CD4-positive, alpha-beta T cell treated with Interferon alpha-2 for 1 hour (primary cell): ENCODE data around the gene RASA2.

Experiments used
- DNase-seq, 2 donors: peaks; one replicate each; pipeline ENCODE4 v3.0.0-alpha.2; 2020 to 2022

RASA2 gene

DNA sequence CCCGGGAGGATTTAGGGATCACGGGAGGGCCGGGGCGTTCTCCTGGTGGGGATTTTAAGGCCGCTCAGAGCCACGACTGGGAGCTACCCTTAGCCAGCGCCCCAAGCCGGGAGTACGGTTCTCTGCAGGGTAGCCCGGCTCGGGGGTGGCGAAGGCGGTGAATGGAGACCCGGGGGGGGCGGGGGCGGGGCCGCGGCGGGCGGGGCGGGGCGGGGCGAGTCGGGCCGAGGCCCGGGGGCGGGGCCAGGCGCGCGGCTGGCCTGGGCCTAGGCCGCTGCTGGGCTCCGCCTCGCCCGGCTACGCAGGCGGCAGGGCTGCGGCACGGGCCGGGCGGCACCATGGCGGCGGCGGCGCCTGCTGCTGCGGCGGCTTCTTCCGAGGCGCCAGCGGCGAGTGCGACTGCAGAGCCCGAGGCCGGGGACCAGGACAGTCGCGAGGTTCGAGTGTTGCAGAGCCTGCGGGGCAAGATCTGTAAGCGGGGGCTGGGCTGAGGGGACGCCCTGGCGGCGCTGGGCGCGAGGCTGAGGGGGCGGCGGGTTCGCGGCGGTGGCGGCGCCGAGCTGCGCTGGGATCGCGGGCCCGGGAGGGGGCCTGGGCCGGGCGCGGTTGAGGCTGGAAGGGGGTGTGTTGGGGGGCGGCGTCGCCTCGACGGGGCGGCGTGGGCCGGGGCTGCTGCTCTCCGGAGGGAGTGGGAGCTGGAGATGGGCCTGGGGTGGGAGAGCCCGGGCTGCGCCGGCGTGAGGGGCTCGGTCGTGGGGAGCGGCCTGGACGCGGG is at the start of gene RASA2:
RASA2 (plus strand) TSS at position 282 of the 775 bp plus-strand sequence; CDS start at position 339, 57 bp downstream.
- peak; percentile 78 to 86 for DNase-seq

- no peak for DNase-seq
Observed at GRCh38 chr3:141439589-141439988, 47.2 kb upstream of the RASA2 start.

DNA sequence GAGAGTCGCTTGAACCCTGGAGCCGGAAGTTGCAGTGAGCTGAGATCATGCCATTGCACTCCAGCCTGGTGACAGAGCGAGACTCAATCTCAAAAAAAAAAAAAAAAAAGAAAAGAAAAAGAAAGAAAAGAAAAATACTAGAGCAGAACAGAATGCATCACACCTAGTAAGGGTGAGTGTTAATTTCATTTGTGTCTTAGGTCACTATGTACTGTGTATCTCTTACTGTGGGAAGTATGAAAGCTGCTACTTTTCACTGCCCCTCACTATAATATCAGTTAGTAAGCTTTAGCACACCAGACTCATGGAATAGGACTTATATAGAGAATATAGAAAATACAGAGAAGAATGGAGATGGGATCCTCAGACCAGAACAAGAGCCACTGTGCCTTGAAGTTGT is 45.9 kb upstream of the RASA2 start:
- DNase-seq: no peak

- peak; percentile 73 to 83 for DNase-seq
Observed at GRCh38 chr3:141441381-141442364, 45.2 kb upstream of the RASA2 start.

- DNase-seq: no peak
Observed at GRCh38 chr3:141442446-141442845, 44.4 kb upstream of the RASA2 start.

DNA sequence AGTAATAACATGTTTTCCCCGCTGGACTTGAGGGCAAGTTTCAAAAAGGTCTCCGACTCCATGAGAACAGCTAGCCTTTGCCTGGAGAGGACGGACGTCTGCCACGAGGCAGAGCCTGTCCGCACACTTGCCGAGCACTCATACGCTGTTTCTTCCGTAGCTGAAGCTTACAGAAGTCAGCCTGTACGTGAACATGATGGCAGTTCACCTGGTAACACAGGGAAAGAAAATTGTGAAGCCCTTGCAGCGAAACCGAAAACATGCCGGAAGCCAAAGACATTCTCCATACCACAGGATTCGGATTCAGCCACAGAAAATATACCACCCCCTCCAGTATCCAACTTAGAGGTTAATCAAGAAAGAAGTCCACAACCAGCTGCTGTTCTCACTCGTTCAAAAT is 43.9 kb upstream of the RASA2 start:
- DNase-seq: no peak

- no peak for DNase-seq
Observed at GRCh38 chr3:141444586-141445285, 42.1 kb upstream of the RASA2 start.

- DNase-seq: no peak
Observed at GRCh38 chr3:141445990-141446389, 40.8 kb upstream of the RASA2 start.

GRCh38 chr3:141446737-141447136 is 40.1 kb upstream of the RASA2 start:
- DNase-seq: no peak

DNA sequence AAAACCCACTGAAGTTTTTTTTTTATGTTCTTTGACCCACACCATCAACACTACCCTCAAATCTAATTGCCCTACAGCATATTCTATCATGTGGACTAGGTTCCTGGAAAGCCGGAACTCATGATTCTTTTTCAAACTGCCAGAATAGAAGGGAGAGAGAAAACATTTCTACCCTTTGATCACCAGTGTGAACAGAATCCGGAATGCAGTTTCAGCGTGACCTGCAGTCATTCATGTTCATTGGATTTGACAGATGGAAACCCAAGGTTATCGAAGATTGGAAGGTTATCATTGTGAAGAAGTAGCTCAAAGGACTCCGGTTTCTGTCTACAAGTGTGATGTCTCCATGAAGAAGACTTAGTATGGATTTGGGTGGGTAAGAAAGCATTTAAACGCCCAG is 39.4 kb upstream of the RASA2 start:
- no peak for DNase-seq

GRCh38 chr3:141448606-141449220 is 38.1 kb upstream of the RASA2 start:
- DNase-seq: no peak

DNA sequence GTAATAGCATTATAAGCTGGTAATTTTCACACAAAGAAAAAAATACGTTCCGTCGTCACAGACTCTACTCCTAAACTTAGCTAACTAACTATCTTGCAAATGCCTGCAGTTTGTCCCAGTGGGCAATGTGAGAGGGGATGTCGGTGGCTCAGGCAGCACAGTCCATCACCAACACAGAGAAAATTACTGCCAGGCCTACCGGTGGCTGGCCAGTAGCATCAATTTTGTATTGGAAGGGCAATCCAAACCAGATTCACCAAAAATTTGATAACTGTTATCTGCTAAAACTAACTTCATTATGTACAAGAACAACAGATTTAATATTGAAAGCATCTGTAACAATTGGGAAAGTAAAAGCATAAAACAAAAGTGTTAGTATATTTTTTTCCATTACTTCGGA is 37.4 kb upstream of the RASA2 start:
- DNase-seq: no peak

GRCh38 chr3:141450727-141451375 is 36.0 kb upstream of the RASA2 start:
- no peak for DNase-seq

DNA sequence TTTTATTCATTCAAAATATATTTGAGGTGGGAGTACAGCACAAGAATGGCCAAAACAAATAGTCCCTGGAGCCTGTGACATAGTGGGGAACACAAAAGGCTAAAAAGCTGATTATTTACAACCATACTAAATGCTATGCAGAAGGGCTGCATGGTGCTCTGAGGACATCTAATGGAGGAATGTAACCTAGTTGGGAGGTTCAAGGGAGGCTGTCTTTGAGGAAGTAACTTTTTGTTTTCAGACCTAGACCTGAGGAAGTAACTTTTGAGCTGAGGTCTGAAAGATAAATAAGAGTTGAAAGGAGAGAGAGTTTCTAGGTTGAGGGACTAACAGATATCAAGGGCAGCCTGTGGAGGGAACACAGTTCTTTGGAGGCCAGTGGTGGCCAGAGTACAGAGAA is 34.8 kb upstream of the RASA2 start:
- peak; percentile 52 to 71 for DNase-seq

DNA sequence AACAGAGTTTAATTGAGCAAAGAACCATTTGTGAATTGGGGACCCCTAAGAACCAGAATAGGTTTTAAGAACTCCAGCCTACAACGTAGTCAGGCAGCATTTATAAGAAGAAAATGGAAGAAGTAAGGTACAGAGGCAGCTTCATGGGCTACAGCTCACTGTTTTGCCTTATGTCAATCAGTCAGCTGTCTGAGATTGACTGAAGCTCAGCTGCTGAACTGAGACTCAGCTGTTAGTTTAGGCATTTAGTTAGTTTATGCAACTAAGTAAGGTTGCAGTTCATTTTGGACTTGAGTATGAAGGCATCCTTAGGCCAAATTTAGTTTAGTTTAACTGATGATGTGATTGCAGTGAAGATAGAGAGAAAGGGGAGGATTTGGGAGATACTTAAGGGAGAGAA is 34.1 kb upstream of the RASA2 start:
- DNase-seq: no peak

DNA sequence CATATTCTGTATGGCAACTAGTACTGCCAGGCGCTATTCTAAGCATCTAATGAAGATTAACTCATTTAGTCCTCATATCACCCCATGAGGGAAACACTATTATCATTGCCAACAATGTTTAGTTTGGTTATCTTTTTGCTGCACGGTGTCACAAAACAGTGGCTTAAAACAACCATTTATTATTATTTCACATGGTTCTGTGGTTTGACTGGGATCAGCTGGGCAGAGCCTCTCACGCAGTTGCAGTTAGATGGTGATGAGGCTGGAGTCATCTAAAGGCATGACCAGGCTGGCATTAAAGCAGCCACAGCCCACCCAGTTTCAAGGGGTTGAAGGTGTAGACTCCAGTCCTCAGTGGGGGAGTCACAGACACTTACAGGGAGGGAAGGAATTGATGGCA is 32.8 kb upstream of the RASA2 start:
- no peak for DNase-seq

DNA sequence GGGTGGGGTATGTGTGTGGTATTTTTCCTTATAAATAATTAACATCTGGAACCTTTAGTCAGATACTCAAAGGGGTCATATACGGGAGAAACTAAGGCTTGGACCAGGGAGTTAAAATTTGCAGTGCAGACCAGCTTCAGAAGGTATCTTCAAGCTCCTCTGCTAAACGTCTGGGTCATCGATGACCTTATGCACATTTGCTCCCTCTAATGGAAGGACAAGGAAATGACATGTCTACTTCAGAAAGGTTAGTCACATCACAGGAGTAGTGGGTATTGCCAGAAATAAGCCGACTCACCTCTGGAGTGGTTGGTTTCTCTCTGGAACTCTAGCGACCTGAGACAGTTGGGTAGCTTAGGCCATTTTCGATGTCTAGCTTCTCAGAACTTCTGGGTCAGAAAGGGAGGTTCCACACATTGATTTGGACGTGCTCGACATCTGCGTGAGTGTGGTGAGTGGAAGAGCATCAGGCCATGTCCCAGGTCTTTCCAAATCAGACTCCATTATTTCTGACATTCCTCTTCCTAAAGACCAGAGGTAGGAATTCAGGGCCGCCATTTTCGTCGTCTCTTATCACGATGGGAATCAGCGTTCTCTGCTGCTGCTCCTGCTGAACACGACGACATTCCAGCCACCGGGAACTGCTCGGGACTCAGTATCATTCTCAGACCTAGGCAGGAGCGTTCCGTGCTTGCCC is 31.8 kb upstream of the RASA2 start:
- peak; percentile 31 to 79 for DNase-seq

DNA sequence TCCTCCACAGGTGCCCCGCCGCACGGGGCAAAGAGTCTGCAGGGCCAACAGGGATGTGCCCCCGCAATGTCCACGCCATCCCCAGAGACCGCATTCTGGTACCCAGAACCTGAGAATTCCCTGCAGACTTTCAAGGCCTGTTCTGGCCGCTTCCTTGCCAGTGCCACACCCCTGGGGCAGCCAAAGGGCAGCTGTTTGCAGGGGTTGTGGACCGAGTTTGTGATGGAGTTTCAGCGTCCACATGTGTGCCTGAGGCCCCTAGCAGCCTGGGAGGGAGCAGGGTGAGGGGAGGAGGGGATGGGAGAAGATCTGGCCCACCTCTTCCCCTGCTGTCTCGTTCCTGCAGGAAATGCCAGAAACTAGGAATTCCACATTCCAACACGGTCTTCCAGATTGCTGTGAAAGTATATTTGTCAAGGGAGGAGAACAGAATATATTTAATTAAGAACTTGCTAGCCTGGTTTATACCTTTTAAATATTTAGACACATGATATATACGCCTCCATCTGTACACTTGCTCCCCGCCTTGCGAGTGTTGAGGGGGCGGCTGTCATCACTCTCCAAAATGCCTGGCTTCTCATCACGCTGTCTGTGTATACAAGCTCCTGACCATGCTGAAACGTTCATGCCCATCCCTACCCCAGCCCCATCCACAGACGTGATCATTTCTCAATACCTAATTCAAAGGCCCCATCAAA is 31.1 kb upstream of the RASA2 start:
- no peak for DNase-seq

DNA sequence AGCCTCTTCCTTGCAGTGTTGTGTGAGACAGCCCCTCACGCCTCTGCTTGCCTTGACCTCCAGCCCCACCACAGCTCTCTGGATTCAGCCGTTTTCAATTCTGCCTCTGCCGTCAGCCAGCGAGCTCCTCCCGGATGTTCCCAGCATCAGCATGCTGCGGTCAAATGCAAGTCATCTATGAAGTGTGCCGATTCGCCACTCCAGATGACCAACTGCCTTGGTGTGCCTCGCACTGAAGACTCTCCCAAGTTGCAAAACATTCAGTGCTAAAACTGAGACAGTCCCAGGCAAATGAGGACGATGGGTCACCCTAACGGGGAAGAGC is 30.6 kb upstream of the RASA2 start:
- DNase-seq: no peak

DNA sequence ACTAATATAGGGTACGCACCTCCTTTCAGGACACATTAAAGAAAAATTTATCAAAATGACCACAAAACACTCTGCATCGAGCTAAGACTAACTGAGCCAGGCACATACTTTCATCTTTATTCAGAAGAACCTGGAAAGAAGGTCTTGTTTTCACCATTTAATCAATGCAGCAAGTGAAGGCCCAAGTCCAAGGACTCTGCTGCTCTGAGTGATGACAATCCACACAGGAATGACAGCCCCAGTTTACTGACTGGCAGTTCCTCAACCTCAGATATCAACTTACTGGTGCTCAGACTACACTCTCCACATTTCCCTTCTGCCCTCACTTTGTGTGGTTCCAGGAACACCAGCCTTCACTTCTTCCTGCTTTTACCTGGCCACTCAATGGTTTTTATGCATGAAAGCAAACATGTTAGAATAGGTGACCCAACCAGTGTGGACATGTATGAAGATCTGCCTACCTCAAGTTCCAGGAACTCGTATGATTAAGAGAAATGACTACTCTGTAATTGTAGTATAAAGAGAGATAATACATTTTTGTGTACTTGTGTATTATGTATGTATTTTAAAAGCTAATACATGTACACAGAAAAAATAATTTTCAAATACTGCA is 29.1 kb upstream of the RASA2 start:
- DNase-seq: no peak

DNA sequence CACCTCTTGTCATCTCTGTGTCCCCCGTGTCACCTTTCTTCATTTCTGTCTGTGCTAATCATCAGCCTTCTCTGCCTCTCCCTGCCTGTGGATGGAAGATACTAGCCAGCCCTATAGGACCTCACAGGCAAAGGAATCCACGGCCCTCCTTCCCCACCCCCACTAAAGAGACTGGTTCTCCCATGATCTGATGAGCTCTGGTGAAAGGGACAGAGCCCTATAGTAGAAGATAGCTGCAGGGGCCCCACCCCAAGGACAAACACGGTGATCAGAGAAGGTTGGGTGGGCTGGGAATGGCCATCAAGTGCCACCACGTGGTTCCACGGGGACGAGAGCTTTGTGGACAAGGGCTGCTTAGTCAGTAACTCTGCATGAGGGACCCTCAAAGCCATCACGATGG is 27.8 kb upstream of the RASA2 start:
- no peak for DNase-seq
